Glutamatergic neuron (in vitro differentiated cells): ENCODE measurements around the gene TMPRSS7. TPM values are rescaled to one million over a fixed set of nuclear protein-coding genes. Genes with fewer than 3 reads are reported as not detected.

Experiments used
- DNase-seq: peaks from one replicate; pipeline ENCODE4 v3.0.0; 2022
- H3K27ac Mint-ChIP-seq: one replicate; pipeline ENCODE4 v1.8.0; 2020; ENCODE audit warnings: mild to moderate bottlenecking, mixed read lengths, inconsistent platforms; ENCODE audit not compliant: unreplicated experiment
- H3K27me3 Mint-ChIP-seq: one replicate; pipeline ENCODE4 v1.8.0; 2020; ENCODE audit warnings: mild to moderate bottlenecking, moderate library complexity, mixed read lengths, inconsistent platforms; ENCODE audit not compliant: unreplicated experiment
- H3K36me3 Mint-ChIP-seq: one replicate; pipeline ENCODE4 v1.8.0; 2020; ENCODE audit warnings: mild to moderate bottlenecking, mixed read lengths, inconsistent platforms; ENCODE audit not compliant: unreplicated experiment
- H3K4me1 Mint-ChIP-seq: one replicate; pipeline ENCODE4 v1.8.0; 2020; ENCODE audit warnings: mild to moderate bottlenecking, low read depth, mixed read lengths, inconsistent platforms; ENCODE audit not compliant: unreplicated experiment
- H3K4me3 Mint-ChIP-seq: one replicate; pipeline ENCODE4 v1.8.0; 2020; ENCODE audit warnings: mild to moderate bottlenecking, mixed read lengths, inconsistent platforms; ENCODE audit not compliant: unreplicated experiment
- H3K9me3 Mint-ChIP-seq: one replicate; pipeline ENCODE4 v1.8.0; 2020; ENCODE audit warnings: mild to moderate bottlenecking, moderate library complexity, mixed read lengths, inconsistent platforms; ENCODE audit not compliant: unreplicated experiment
- microRNA-seq: library from miRNA; unstranded; fragments of <30 nt; microRNA quantifications from one replicate; pipeline ENCODE4, GENCODE V29; 2020; ENCODE audit not compliant: unreplicated experiment
- total RNA-seq: library from RNA; stranded (reverse); fragmentation: NEBNext Ultra II Directional; extraction: Animal tissue kit (Norgen Biotek cat#: 25700); gene quantifications from one replicate; pipeline ENCODE4 v1.2.1, GENCODE V29; 2021; ENCODE audit not compliant: unreplicated experiment
- TF ChIP-seq, protein P1 (sequence below): fragments of 200-600 bp; sonication (generic); IDR thresholded peaks from one replicate; pipeline ENCODE4 v1.5.0; 2021; ENCODE audit not compliant: partially characterized antibody, unreplicated experiment

TMPRSS7 gene
- total RNA-seq, 1 donor from 2014 or later: not detected

DNA sequence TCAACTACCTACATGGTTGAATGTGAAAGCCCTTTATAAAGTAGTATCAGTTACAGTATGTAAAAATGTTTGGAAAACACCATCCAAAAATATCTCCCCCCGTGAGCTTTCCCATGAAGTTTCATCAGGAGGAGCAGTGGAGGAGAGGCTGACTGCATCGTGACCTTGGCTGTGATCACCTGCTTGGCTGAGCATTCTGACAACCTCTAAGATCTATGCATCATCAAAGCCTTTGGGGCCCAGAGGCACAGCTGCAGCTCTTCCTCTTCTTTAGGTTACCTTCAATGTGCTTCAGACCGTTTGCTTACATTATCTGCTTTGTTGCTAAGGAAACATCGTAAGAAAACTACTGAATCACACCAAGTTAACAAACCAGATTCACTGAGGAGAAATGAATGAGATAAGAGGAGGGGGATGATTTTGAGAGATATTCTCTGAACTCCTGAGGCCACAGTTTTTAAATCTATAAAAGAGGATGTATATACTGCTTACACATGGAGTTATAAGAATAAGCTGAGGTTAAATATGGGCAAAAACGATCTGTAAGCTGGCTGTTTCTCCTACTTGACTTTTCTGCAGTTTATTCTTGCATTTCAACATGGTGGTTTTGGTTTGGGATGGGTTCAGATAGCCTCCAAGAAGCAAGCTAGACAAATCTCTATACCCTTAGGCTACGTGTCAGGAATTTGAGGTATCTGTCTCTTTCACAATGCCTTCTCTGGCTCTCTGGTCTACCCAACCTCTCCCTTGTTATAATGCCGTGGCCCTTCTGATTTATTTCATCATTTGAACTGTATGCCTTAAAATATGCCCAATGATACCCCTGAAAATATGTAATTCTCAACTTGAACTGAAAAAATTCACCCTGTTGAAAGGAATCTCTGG is 94.5 kb downstream of the TMPRSS7 start:
- Mint-ChIP-seq H3K4me1 (peaks cover 26% of the 10 kb centered on the region), H3K36me3 (no peaks in the 10 kb centered on the region), H3K27me3 (no peaks in the 10 kb centered on the region), H3K4me3 (no peak overlapping the region), H3K27ac (no peak overlapping the region), H3K9me3 (no peaks in the 10 kb centered on the region)
- DNase-seq: no peak
- TF ChIP-seq, protein P1, sequence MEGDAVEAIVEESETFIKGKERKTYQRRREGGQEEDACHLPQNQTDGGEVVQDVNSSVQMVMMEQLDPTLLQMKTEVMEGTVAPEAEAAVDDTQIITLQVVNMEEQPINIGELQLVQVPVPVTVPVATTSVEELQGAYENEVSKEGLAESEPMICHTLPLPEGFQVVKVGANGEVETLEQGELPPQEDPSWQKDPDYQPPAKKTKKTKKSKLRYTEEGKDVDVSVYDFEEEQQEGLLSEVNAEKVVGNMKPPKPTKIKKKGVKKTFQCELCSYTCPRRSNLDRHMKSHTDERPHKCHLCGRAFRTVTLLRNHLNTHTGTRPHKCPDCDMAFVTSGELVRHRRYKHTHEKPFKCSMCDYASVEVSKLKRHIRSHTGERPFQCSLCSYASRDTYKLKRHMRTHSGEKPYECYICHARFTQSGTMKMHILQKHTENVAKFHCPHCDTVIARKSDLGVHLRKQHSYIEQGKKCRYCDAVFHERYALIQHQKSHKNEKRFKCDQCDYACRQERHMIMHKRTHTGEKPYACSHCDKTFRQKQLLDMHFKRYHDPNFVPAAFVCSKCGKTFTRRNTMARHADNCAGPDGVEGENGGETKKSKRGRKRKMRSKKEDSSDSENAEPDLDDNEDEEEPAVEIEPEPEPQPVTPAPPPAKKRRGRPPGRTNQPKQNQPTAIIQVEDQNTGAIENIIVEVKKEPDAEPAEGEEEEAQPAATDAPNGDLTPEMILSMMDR: no peak

DNA sequence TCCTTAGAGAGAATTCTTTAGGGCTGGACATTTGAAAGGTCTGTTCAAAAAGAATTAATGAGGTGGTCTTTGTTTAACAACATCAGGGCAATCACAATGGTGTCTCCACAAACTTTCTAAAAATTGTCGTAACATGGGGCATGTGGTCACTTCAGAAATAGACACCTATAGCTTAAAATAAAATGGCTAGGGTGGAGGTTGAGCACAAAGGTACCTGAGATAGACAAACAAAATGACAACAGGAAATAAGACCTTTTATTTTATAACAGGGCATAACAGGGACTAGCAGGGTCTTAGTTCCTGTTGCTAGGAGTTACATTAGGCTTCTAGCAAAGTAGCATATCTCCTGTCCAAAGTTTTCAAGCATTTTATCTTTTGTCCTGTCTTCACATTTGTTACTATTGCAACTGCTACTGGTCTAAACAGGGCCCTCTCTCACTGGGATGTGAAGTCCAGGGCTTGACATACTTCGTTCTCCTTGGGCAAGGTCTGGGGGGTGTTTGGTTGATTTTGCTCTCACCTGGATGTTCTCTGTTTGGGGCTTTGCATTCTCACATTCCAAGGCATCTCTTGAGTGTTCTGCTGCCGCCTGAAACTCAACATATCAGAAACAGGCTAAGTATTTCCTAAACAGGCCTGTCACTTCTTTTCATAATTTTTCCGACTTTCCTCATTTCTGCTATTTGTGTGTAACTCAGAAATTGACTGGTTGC is 95.5 kb downstream of the TMPRSS7 start:
- no peaks in the 10 kb centered on the region for H3K27me3 Mint-ChIP-seq
- TF ChIP-seq, protein P1: no peak
- no peaks in the 10 kb centered on the region for H3K9me3 Mint-ChIP-seq
- H3K27ac Mint-ChIP-seq: no peak overlapping the region
- H3K36me3 Mint-ChIP-seq: no peaks in the 10 kb centered on the region
- DNase-seq: no peak
- H3K4me3 Mint-ChIP-seq: no peak overlapping the region
- peaks cover 20% of the 10 kb centered on the region for H3K4me1 Mint-ChIP-seq

DNA sequence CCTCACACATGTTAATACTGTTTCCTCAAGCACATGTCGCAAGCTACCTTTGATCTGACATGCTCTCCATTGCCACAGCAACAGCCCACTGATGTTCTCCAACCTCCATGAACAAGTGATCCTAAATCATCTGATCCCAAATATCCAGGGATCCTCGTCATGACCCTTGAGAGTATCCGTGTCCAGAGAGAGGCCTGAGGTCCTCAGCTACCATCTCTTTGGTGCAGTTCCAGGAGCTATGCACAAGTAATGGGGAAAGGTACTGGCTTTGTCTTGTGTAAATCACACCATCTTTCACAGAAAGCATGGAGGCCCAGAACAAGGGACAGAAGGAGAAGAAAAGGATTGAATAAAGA is 96.1 kb downstream of the TMPRSS7 start:
- Mint-ChIP-seq H3K27me3 (no peaks in the 10 kb centered on the region), H3K9me3 (no peaks in the 10 kb centered on the region), H3K36me3 (no peaks in the 10 kb centered on the region), H3K4me1 (peaks cover 14% of the 10 kb centered on the region), H3K27ac (no peak overlapping the region), H3K4me3 (no peak overlapping the region)
- TF ChIP-seq, protein P1: no peak
- no peak for DNase-seq

Small RNAs within 50 kb of the gene (microRNA-seq; reads per million reads assigned to microRNA genes)
- gene MIR567: not detected

Other genes starting within 250 kb of the TMPRSS7 start
- 18.7 TPM for gene PHLDB2, start 175.5 kb upstream of the TMPRSS7 start, total RNA-seq
- gene ABHD10, start 55.7 kb upstream of the TMPRSS7 start, total RNA-seq: 35.9 TPM
- gene TAGLN3, start 35.8 kb upstream of the TMPRSS7 start, total RNA-seq: 819 TPM
- 1.4 TPM for gene C3orf52, start 51.7 kb downstream of the TMPRSS7 start, total RNA-seq
- gene GCSAM, start 98.5 kb downstream of the TMPRSS7 start, total RNA-seq: not detected